ENCODE data around the gene AFDN.

AFDN gene

DNA sequence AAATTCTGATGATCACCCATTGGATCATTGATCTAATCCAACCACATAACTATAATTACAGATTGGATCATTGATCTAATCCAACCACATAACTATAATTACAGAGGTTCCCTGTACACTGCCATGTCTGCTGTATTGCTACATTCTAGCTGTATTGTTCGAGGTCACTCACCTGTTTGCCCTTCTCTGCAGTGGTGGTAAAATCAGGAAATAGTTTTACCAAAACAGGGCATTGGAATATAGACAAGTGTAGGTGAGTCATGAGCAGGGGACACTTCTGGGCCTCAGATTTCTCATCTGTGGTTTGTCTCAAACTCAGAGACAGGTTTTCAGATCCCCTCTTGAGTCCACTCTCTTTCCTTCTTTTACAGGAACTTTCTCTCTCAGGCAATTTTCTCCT is 9.0 kb upstream of the AFDN start:
- TF ChIP-seq, protein P1, sequence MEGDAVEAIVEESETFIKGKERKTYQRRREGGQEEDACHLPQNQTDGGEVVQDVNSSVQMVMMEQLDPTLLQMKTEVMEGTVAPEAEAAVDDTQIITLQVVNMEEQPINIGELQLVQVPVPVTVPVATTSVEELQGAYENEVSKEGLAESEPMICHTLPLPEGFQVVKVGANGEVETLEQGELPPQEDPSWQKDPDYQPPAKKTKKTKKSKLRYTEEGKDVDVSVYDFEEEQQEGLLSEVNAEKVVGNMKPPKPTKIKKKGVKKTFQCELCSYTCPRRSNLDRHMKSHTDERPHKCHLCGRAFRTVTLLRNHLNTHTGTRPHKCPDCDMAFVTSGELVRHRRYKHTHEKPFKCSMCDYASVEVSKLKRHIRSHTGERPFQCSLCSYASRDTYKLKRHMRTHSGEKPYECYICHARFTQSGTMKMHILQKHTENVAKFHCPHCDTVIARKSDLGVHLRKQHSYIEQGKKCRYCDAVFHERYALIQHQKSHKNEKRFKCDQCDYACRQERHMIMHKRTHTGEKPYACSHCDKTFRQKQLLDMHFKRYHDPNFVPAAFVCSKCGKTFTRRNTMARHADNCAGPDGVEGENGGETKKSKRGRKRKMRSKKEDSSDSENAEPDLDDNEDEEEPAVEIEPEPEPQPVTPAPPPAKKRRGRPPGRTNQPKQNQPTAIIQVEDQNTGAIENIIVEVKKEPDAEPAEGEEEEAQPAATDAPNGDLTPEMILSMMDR (conservative IDR thresholded peaks at IDR 0.05; ENCODE audit: low read depth, low read length) = no peak
- no peak overlapping the region for H3K4me3 ChIP-seq (ENCODE audit: low read depth, low read length)
- no peak for DNase-seq (ENCODE audit: low read depth)

DNA sequence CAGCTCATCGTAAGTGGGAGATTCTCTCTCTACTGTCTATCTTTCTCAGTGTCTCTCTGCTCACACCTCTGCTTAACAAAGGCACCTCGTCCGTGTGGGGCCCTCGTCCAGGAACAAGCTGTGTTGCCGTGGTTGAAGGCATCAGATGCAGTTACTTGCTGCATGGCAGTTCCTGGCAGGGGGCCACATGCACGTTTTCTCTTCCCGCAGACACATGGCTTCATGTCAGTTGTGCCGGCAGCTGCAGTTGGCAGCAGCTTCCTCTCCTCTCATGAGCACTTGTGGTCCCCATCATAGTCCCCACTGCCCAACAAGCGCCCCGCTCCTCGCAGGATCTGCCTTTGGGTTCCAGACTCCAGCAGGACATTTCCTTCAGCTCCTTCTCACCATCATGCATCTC is 7.1 kb upstream of the AFDN start:
- no peak for DNase-seq (ENCODE audit: low read depth)
- no peak overlapping the region for H3K4me3 ChIP-seq (ENCODE audit: low read depth, low read length)
- TF ChIP-seq, protein P1 (conservative IDR thresholded peaks at IDR 0.05; ENCODE audit: low read depth, low read length) = no peak

DNA sequence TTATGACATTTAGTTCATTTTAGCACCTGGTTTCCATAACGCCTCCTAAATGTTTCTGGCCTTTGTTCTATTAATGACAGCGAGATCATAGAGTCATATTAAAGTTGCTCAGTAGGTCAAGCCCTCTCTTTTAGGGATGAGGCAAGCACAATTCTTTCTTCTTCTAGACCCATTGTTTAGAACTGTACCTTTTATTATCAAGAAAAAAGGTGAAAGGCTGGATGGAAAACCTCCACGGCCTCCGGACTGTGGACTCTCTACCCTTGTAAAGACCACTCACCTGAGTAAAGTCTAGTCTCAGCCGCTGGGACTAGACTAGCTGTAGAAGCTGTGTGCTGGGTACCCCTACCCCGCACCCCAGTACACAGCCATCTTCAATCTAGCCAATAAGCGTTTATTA is 6.0 kb upstream of the AFDN start:
- H3K4me3 ChIP-seq (ENCODE audit: low read depth, low read length) = no peak overlapping the region
- DNase-seq (ENCODE audit: low read depth) = no peak
- TF ChIP-seq, protein P1 (conservative IDR thresholded peaks at IDR 0.05; ENCODE audit: low read depth, low read length) = no peak

DNA sequence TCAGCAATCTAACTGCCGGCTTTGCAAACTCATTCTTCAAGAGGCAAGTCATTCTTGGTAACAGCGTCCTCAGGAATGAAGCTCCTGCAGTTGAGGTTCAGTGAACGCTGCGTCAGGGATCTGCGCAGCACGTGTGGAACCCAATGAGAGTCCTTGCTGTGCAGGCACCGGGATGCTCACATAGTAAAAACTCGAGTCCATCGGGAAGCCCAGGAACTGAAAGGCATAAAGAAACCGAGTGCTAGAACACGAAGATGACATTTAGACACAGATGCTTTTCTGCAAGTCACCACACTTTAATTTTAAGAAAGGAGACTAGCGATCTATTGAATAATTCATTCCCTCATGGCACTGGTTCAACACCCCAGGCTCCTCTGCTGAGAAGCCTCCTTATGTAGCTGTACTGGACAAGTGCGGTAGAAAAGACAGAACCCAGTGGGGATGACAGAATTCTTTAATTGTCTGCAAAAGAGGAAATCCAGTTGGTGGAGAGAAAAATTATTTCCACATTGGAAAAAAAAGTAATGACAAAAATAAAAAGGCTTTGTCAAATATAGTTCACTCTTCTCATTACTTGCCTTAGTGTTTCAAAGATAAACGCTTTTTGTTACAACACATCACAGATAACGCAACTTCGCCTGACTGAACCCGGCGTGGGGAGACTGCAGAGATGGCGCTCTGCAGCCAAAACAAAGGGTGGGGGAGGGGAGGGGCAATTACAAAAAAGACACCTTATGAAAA is 1.9 kb upstream of the AFDN start:
- H3K4me3 ChIP-seq (ENCODE audit: low read depth, low read length) = peak overlapping the region; percentile 86
- TF ChIP-seq, protein P1 (conservative IDR thresholded peaks at IDR 0.05; ENCODE audit: low read depth, low read length) = no peak
- no peak for DNase-seq (ENCODE audit: low read depth)

DNA sequence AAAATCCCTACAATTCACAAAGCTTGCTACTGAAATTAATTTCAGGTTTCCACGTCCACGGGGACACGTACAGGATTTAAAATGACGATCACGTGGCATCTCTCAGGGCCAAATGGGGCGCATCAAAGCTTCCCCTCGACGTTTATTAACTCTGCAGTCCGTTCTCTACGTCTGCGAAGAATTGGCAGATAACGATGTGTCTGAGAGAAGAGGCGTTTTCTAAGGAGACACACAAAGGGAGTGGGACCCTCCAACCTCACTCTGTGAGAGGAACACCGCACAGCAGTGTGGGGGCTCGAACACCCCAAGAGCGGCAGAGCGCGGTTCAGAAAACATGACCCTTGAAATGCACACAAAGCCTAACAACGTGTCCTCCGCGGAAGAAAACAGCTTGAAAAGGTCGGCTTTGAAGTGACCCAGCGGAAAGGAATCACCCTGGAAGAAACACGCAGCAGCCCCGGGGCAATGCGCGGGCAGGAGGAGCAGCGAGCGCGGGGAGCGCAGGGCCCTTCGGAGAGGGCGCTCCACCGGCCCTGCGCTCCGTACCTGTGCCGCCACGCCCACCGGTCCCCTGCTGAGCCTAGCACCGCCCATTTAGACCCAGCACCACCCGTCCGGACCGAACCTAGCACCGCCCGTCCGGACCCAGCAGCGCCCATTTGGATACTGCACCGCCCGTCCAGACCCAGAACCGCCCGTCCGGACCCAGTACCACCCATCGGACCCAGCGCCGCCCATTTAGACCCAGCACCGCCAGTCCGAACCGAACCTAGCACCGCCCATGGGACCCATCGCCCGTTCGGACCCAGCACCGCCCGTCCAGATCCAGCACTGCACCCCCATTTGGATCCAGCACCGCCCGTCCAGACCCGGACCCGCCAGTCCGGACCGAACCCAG is 1.1 kb upstream of the AFDN start:
- peak; percentile 46 for DNase-seq (ENCODE audit: low read depth)
- TF ChIP-seq, protein P1 (conservative IDR thresholded peaks at IDR 0.05; ENCODE audit: low read depth, low read length) = no peak
- peak overlapping the region; percentile 86 for H3K4me3 ChIP-seq (ENCODE audit: low read depth, low read length)

DNA sequence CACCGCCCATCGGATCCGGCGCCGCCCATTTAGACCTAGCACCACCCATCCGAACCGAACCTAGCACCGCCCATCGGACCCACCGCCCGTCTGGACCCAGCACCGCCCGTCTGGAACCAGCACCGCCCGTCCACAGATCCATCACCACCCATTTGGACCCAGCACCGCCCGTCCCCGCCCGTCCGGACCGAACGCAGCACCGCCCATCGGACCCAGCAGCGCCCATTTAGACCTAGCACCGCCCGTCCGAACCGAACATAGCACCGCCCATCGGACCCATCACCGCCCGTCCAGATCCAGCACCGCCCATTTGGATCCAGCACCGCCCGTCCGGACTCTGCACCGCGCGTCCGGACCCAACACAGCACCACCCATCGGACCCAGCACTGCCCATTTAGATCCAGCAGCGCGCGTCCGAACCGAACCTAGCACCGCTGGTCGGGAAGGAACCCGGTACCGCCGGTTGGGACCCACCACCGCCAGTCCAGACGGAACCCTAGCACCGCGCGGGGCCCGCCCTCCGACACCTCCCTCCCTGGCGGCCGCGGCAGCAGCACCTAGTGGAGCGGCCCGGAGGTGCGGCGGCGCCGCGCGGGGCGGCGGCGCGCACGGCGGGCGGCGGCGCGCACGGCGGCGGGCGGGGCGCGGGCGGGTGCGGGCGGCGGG is 348 bp upstream of the AFDN start:
- TF ChIP-seq, protein P1 (conservative IDR thresholded peaks at IDR 0.05; ENCODE audit: low read depth, low read length) = peak; percentile 51
- DNase-seq (ENCODE audit: low read depth) = peak; percentile 56
- H3K4me3 ChIP-seq (ENCODE audit: low read depth, low read length) = peak overlapping the region; percentile 86

Data from choroid plexus epithelial cell (primary cell).